HG02981 (cell line): ENCODE data around the gene LSMEM2.

Experiments used
- ATAC-seq: cut with Tn5 transposase; IDR thresholded peaks from one replicate; pipeline ENCODE4 v1.9.1; 2021; ENCODE audit warnings: mild to moderate bottlenecking, moderate library complexity; ENCODE audit not compliant: unreplicated experiment

Gene LSMEM2

DNA sequence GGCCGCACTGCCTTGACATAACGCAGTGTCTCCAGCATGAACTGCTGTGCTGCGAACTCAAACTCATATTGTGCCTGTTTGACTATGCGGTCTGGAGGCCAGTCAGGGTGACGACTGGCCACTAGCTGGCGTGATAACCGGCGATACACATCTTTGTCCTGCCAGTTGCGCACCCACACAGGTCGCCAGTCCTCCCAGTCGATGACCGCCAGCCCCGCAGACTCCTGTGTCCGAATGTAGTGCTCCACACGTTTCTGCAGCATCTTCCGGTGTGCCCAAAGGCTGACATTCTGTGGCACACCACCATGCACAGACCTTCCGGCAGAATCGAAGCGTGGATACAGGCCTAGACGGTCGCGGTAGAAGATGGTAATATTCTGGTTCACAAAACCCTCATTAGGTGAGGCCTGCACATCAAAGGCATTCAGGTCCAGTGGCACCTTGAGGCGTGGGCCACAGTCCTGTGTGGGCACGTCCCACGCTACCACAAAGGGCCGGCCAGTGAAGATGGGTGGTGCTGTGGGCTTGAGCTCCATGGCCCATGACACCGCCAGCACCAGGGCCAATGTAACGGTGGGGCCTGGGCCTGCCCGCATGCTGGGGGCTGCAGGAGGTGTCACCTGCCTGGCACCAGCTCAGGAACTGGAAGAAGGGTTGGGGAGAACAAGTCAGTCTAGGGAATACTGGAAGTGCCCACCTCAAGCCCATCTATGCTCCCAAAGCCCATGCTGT lies 41.2 kb downstream of the LSMEM2 start:
- no peak for ATAC-seq

DNA sequence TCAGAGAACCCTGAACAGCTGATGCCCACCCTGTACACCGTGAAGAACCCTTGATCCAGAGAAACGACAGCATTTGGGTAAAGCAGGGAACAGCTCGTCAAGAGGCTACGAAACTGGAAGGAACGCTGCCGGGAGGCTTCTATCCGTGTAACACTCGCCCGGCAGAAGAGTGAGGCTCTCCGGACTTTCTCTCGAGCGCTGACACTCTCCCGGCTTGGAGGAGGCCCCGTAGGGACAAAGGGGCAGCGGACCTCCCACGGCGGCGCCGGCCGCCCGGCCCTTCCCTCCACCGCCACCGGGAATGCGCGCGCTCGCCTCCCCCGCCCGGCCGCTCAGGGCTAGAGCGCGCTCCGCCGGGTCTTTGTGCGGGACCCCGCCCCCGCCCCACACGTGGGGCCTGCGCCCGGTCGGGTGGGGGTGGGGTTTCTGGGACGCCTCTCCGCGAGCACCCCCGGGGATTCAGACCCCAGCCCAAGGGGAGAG lies 42.0 kb downstream of the LSMEM2 start:
- peak; percentile 36 for ATAC-seq

GRCh38 chr3:50321336-50322114 lies 42.6 kb downstream of the LSMEM2 start:
- peak; percentile 78 for ATAC-seq

GRCh38 chr3:50322115-50322385 lies 43.2 kb downstream of the LSMEM2 start:
- no peak for ATAC-seq

DNA sequence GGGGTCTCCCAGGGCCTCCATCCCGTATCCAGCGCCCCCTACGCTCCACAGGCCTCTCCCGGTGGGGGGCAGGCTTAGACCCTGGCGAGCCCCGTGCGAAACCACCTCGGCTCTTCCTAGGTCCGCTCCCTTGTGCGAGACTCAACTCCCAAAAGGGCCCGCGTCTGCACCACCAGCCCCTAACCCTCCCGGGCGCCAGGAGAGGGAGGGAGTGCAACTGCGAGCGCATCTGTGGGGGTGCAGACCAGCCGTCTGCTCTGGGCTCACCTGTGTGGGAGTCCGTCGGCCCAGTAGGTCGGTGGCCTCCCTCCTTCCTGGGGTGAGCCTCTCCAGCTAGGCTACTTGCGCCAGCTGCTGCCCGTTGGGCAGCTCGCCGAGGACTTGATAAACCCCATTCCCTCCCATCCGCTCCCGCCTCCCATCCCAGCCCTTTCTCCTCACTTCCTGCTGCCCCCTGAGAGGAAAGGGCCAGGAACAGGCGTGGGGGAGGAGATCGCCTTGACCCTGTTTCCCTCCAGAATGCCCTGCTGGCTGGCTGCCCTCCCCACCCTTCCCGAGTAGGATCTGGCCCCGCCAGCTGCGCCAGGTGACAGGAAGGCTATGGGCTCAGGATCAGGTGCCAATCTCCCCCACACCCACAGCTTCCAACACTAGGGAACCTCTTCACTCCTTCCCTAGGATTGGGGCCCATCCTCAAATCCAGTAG lies 43.7 kb downstream of the LSMEM2 start, which contains the start of gene HYAL2:
HYAL2 (minus strand) TSS at position 360 of the 706 bp plus-strand sequence. CDS start 2,256 bp downstream, outside the sequence.
- no peak for ATAC-seq

DNA sequence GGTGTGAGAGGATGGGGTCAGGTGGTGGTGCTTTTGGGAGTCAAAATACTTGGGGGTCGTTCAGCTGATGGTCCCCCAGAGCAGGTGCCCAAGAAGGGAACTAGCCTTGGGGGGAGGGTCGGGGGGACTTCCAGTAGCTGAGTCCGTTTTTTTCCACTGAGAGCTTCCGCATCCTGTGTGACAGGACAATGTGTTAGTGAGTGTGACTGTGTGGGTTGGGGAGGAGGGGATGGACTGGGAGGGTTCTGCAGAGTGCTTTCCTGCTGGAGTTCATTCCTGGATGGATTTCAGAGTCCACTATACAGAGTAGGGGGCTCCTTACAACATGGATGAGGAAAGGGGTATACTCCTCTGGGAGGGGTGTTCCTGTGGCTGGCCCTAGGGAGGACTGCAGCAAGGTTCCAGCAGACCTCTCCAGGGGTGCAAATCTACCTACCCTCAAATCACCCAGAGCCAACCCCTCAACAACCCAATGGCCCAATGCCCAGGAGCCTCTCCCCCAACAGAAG lies 44.3 kb downstream of the LSMEM2 start:
- ATAC-seq, result no peak

DNA sequence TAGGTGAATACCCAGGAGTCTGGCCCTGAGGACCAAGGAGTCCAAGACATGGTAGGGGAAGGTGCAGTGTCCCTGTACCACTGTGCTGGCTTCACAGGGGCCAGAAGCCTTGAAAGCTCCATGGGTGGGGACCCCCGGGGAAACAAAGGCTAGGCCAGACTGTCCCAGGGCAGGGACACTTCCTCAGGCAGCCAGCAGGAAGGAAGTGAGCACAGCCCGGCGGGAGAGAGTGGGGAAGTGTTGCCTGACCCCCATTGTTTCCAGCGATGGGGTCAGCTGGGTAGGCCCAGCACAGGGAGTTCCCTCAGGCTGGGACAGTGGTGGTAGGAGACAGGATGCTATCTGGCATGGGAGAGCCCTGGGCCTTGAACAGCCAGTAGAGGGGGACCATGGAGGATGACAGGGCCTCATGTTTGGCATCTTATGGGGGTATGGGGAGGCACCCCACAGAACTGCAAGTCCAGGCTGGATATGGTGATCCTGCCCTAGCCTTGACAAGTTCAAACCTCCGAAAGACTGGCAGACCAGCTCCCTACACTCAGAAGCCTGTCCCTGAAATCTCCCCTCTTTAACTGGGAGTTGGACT lies 44.8 kb downstream of the LSMEM2 start:
- no peak for ATAC-seq

DNA sequence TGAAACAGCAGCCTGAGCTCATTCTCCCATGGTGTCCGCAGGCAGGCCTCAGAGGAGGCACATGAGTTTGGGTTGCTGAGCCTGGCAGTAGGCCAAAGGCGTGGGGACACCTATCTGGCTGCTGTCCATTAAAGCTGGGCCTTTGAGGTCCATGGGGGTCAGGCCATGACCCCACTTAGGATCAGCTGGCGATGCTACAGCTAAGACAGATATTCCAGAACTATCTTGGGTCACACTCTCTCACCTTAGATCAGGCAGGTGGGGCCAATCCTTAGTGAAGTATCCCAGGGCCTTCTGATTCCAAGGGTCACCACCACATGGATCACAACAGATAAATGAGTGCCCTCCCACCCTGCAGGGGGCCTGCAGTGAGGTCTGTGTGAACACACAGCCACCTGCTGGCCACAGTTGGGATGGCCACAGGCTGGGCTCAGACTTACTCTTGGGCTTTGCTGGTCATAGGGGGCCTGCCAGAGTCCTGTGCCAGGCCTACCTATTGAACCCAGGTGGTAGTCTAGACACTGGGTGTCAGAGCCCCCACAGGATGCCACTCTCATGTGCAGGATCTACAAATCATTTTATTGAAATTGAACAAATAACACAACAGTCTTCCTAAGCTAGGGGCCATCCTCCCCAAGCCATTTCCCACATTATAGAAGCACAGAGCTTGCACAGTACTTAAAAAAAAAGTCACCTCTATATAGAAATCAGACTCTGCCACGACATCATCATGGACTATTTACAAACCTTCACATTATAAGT lies 45.6 kb downstream of the LSMEM2 start:
- no peak for ATAC-seq

DNA sequence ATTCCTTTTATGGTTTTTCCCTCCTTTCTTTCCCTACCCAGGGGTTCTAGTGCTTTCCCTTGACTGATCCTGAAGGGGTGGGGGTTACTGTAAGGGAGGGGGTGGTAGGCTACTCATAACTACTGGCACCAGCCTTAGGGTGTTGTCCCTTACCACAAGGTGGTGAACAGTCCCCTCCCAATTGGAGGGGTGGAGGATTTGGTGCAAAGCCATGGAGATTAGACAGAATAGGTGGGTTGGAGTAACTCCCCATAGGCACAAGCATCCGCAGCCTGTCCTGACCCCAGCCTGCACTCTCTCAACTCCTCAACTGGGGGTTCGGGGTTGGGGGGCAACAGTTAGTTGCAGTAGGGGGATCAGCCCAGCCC lies 46.2 kb downstream of the LSMEM2 start:
- no peak for ATAC-seq

DNA sequence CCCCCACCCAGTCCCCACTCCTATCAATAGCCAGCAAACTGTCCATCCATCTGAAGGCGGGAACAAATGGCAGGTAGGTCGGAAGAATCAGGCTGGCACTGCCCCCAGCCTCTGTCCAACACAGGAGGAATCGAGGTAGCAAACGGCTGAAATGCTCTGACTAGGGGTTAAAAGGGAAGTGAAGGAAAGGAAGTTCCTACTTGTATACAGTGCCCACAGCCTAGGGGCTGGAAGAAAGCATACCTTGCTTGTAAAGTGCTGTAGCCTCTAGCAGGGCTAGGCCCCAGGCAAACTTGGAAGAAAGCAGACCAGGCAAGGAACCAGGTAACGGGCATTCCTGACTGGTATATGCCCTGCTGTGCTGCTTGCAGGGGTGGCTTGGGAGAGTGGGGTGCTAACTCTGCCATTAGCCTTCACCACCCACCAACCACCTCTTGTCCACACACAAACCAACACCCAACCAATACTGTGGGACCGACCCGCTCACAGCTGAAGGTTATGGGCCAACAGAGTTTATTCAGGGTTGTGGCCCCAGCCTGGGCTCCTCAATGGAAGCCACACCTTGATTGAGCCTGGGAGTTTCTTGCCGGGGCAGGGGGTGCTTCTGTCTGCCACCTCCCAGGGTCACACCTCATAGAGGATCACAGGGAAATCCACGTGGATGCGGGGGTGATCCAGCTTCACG lies 46.8 kb downstream of the LSMEM2 start:
- ATAC-seq, result no peak

DNA sequence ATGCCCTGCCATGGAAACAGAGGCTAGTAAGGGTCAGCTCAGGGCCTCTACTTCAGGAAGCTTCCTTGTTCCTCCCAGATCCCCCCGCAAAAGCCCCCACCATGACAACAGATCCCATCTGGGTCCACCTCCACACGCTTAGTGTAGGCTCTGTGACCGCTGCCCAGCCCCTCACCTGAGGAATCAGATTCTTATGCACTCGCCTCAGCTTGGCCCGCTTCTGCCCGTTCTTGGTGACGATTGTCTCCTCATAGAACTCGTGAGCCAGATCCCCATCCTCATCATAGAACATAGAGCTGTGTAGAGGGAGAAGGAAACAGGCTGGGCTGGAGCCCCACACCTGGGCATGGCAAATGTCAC lies 47.3 kb downstream of the LSMEM2 start:
- ATAC-seq, result no peak

- no peak for ATAC-seq
These were observed 48.2 kb downstream of the LSMEM2 start for GRCh38 chr3:50327129-50327528.

- ATAC-seq, result peak; percentile 79
These were observed 49.2 kb downstream of the LSMEM2 start, which contains the start of gene TUSC2 for GRCh38 chr3:50327943-50328691. TUSC2 (minus strand) TSS chr3:50328223; CDS start chr3:50328099, 124 bp downstream.

- no peak for ATAC-seq
These were observed 51.4 kb downstream of the LSMEM2 start for GRCh38 chr3:50330330-50330729.

DNA sequence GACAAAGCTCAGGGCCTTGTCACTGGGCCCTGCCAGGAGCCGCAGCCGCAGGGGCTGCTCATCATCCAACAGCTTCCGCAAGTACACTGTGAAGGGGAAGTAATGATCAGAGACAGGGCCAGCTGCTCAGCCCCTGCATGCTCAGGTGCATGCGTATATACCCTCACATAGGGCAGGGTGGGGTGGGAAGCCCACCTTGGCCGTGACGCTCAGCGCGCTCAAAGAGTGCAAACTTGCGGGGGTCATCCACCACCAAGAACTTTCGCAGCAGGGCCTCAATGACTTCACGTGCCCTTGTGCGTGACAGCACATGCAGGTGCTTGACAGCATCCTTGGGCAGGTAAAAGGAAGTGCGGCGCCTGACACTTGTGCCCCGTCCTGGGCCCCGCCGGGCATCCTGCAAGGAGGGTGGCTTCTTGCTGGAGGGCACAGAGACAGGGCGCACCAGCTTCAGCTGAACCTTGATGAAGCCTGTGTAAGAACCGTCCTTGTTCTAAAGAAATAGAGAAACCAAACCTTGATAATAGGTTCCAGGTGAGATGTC lies 52.5 kb downstream of the LSMEM2 start:
- ATAC-seq, result no peak

DNA sequence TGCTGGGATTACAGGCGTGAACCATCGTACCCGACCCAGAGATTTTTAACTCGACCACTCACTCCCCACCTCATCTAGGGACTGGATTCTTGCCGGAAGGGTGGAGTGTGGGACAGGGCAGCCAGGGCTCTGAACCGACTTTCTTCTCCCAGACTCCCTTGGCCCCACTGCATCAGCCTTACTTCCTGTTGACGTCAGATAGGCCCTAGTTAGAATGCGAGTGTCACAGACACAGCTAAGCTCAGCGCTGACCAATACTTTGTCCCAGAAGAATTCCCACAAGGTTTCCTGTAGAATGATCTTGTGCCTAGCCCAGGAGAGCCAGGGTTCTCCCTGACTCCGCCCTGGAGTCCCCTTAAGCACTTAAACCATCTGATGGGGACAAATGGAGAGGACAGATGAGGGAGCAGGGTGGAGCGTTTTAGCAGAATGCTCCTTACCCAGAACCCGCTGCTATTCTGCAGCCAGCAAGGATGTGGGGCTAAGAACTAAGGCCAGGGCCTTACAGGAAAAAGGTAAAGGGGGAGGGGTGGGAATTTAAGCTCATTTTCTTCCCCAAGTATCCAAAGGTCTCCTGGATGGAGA lies 54.9 kb downstream of the LSMEM2 start:
- no peak for ATAC-seq

- ATAC-seq, result no peak
These were observed 55.6 kb downstream of the LSMEM2 start for GRCh38 chr3:50334339-50335075.
